T-helper 2 cell treated with Interferon-gamma antibody and Interleukin-4, amounts not matched to agents 5 μg/mL and 100 μg/mL, for 36 hours (primary cell): ENCODE data around the gene ANKMY1.
A peak's percentile ranks its signal among the peaks of the same experiment; 100 is the strongest.

Experiments used
- DNase-seq: peaks from one replicate; pipeline ENCODE4 v3.0.0; 2021; ENCODE audit warnings: low spot score
- H3K27ac Mint-ChIP-seq: one replicate; pipeline ENCODE4 v1.8.0; 2021; ENCODE audit warnings: mild to moderate bottlenecking, mixed read lengths
- H3K27me3 Mint-ChIP-seq: one replicate; pipeline ENCODE4 v1.8.0; 2021; ENCODE audit warnings: low read depth, mixed read lengths
- H3K36me3 Mint-ChIP-seq: one replicate; pipeline ENCODE4 v1.8.0; 2021; ENCODE audit warnings: low read depth, mixed read lengths
- H3K4me1 Mint-ChIP-seq: one replicate; pipeline ENCODE4 v1.8.0; 2021; ENCODE audit warnings: low read depth, mixed read lengths
- H3K4me3 Mint-ChIP-seq: one replicate; pipeline ENCODE4 v1.8.0; 2022; ENCODE audit warnings: mild to moderate bottlenecking, moderate library complexity, mixed read lengths
- H3K9me3 Mint-ChIP-seq: one replicate; pipeline ENCODE4 v1.8.0; 2021; ENCODE audit warnings: mixed read lengths

ANKMY1 gene

DNA sequence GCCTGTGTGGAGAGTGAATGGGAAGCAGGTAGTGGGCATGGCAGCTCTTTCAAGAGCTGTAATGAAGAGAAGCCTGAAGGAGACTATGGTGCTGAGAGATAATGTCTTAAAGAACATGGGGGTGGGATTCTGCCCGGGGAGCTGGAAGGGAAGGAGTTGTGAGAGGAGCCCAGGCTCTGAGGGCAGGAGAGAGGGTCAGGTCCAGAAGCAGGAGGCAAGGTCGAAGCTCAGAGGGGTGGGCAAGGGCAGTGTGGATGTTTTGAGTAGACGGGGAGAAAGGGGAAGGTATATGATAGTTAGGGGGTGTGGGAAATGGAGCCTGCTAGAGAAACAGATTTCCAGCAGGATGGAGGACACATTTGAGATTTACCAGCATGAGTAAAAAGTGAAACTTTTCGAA is 30.9 kb upstream of the ANKMY1 start:
- H3K27me3 Mint-ChIP-seq: no peaks in the 10 kb centered on the region
- no peaks in the 10 kb centered on the region for H3K9me3 Mint-ChIP-seq
- H3K4me1 Mint-ChIP-seq: peaks cover 28% of the 10 kb centered on the region
- DNase-seq: no peak
- H3K4me3 Mint-ChIP-seq: peak overlapping the region; percentile 90
- peaks cover 22% of the 10 kb centered on the region for H3K36me3 Mint-ChIP-seq
- H3K27ac Mint-ChIP-seq: no peak overlapping the region

DNA sequence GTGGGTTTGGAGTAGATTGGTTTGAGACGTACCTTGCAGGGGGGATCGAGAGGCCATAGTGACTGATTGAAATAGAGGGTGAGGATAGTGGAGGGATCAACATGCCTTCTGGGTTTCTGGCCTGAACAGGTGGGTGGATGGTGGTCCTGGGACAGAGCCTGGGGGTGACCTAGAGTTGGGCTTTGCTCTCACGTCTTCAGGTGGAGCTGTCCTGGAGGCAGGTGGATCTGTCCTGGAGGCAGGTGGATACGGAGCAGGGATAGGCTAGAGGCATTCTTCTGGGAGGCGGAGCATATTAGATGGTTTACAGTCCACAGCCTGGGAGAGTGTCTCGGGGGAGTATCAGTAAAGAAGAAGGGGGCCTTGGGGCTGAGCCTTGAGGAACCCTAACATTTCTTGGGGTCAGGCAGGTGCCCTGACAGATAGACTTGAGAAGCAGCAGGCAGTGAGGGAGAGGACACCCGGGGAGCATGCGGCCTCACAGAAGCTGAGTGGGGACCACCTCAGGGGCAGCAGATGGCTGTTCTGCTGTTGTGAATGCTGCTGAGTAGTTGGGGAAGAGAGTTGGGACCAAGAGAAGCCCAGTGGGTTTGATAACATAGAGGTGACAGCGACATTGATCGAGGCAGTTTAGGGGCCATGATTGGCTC is 30.3 kb upstream of the ANKMY1 start:
- H3K27ac Mint-ChIP-seq: peak overlapping the region; percentile 77
- no peaks in the 10 kb centered on the region for H3K9me3 Mint-ChIP-seq
- H3K4me3 Mint-ChIP-seq: peak overlapping the region; percentile 90
- H3K4me1 Mint-ChIP-seq: peaks cover 31% of the 10 kb centered on the region
- no peak for DNase-seq
- H3K36me3 Mint-ChIP-seq: peaks cover 22% of the 10 kb centered on the region
- no peaks in the 10 kb centered on the region for H3K27me3 Mint-ChIP-seq

DNA sequence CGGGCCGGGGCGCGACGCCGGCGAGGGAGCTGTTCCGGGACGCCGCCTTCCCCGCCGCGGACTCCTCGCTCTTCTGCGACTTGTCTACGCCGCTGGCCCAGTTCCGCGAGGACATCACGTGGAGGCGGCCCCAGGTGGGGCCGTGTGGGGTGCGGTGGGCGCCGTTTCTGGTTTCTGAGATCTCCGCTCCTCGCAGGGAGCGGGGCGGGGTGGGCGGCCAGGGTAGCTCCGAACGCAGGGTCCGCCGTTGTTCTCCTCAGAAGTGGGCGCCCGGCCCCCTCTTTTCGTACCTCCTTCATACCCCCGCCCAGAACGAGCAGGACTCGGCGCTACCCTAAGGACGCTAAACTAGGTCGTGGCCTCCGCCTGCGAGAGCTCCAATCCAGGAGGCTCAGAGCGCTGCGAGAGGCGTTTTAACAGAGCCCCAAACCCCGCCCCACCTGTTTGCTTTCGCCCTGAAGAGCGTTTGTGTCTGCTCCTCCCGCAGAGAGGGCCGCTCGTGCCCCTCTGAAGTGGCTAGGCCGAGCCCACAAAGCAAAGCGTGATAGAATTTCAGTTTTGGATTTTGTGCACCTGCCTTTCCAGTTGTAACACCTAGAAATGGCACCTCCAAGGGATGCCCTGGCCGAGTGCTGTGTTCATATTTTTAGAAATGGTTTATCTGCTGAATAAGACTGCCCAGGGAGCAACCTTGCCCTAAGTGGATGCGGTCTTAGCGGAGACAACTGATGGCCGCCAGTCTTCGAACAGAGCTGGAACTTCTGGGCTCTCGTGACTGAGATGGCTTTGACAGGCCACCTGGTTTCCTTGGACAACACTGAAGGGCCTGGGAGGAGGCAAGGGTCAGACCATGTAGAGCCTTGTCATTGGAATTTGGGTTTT is 29.4 kb upstream of the ANKMY1 start:
- H3K9me3 Mint-ChIP-seq: no peaks in the 10 kb centered on the region
- peaks cover 26% of the 10 kb centered on the region for H3K36me3 Mint-ChIP-seq
- H3K27ac Mint-ChIP-seq: peak overlapping the region; percentile 89
- H3K4me1 Mint-ChIP-seq: peaks cover 36% of the 10 kb centered on the region
- no peaks in the 10 kb centered on the region for H3K27me3 Mint-ChIP-seq
- peak overlapping the region; percentile 90 for H3K4me3 Mint-ChIP-seq
- DNase-seq: peak; percentile 51

DNA sequence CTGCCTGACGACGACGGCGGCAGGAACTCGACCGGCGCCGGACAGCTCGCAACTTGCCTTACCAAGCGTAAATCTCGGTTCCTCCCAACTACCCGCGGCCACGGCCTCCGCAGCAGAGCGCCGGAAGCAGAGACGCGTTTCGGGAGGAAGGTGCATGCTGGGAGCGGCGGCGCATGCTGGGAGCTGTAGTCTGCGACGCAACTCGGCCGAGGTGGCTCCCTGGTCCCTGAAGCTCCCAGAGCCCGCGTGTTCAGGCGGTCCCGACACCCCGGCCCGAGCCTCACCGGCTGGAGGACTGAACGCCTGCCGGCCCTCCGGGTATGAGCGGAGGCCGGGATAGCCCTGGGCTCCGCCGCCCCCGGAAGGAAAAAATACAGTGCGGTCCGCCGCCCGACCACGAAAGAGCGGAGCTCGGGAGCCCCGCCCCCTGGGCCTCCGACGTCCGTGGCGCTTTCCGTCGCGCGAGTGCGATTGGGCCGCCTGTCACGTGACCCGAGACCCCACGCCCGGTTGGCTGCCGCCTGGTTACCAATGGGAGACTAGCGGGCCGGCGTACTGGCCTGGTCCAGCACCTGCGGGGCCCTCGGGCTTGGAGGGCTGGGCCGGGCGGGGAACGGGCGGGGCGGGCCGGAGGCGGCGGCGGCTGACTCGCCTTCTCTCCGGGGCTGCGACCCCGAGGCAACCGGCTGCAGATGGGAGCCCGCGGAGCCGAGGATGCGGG is 28.6 kb upstream of the ANKMY1 start, which contains the start of gene CAPN10:
TSS of gene CAPN10 (plus strand) at position 537 of the 721 bp plus-strand sequence. CDS start at position 715, 178 bp downstream.
- H3K27ac Mint-ChIP-seq: peak within 1 kb of the TSS; percentile 89
- peak within 1 kb of the TSS; percentile 95 for H3K4me3 Mint-ChIP-seq
- peaks cover 37% of the 10 kb centered on the region for H3K4me1 Mint-ChIP-seq
- no peaks in the 10 kb centered on the region for H3K9me3 Mint-ChIP-seq
- peak; percentile 99 for DNase-seq
- no peaks in the 10 kb centered on the region for H3K27me3 Mint-ChIP-seq
- peaks cover 28% of the 10 kb centered on the region for H3K36me3 Mint-ChIP-seq

DNA sequence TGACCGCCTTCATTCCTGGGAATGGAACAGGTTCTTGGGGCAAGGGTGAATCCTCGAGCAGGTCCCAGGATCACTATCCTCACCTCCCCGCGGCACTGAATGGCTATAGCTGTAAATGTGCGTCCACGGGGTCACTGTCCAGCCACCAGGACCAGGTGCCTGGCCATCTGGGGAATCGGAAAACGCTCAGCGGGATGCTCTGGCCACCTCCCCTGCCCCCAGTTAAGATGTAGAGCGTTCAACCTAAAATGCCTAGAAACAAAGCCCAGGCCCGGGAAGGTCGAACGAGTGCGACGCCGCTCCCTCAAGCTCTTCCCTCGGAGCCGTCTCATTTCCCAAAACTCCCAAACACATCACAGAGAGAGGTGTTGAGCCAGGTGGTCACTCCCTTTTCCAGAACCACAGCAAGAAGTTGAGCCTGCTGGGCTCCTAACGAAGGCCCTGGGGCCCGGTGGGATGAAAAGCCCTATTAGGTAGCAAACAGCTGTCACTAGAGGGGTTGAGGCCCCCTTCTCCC is 28.0 kb upstream of the ANKMY1 start:
- H3K36me3 Mint-ChIP-seq: peaks cover 26% of the 10 kb centered on the region
- H3K9me3 Mint-ChIP-seq: no peaks in the 10 kb centered on the region
- H3K4me1 Mint-ChIP-seq: peaks cover 37% of the 10 kb centered on the region
- peak overlapping the region; percentile 87 for H3K27ac Mint-ChIP-seq
- no peaks in the 10 kb centered on the region for H3K27me3 Mint-ChIP-seq
- H3K4me3 Mint-ChIP-seq: peak overlapping the region; percentile 95
- DNase-seq: no peak

DNA sequence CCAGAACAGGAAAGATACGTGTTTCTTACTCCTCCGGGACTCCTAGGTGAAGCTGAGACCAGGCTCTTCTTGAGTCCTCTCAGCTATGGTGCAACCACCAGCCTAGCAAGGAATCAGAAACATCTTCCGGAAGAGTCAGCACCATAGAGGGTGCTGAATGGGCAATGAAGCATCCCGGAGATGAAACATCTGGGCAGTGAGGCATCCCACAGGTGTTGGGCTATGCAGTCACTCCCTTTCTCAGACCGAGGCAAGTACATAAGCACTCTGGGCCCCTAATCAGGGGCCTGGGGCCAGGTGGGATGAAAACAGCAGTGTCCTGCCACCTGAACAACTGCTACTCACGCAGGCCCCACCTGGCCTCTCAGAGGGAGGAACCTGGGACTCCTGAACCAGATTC is 27.3 kb upstream of the ANKMY1 start:
- peak overlapping the region; percentile 95 for H3K4me3 Mint-ChIP-seq
- peak overlapping the region; percentile 12 for H3K27ac Mint-ChIP-seq
- DNase-seq: no peak
- no peaks in the 10 kb centered on the region for H3K9me3 Mint-ChIP-seq
- peaks cover 31% of the 10 kb centered on the region for H3K36me3 Mint-ChIP-seq
- no peaks in the 10 kb centered on the region for H3K27me3 Mint-ChIP-seq
- H3K4me1 Mint-ChIP-seq: peaks cover 42% of the 10 kb centered on the region

DNA sequence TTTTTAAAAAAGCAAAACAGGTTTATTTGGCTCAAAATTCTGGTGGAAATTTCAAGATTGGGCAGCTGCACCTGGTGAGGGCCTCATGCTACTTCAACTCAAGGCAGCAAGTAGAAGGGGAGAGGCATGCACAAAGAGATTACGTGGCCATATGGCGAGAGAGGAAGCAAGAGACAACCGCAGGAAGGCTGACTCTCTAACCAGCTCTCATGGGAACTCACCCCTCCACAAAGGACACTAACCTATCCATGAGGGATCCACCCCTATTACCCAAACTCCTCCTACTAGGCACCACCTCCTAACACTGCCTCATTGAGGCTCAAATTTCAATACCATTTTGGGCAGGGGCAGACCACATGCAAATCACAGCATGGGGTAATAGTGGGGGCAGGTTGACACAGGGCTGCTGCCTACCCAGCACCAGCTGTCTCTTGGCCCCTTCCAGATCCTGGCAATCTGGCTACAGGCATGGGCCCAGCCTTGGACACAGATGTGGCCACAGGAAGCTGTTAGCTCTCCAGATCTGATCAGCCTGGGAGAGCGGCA is 26.8 kb upstream of the ANKMY1 start:
- H3K27ac Mint-ChIP-seq: peak overlapping the region; percentile 39
- peaks cover 47% of the 10 kb centered on the region for H3K4me1 Mint-ChIP-seq
- no peaks in the 10 kb centered on the region for H3K27me3 Mint-ChIP-seq
- no peak for DNase-seq
- H3K36me3 Mint-ChIP-seq: peaks cover 36% of the 10 kb centered on the region
- peak overlapping the region; percentile 95 for H3K4me3 Mint-ChIP-seq
- H3K9me3 Mint-ChIP-seq: no peaks in the 10 kb centered on the region

DNA sequence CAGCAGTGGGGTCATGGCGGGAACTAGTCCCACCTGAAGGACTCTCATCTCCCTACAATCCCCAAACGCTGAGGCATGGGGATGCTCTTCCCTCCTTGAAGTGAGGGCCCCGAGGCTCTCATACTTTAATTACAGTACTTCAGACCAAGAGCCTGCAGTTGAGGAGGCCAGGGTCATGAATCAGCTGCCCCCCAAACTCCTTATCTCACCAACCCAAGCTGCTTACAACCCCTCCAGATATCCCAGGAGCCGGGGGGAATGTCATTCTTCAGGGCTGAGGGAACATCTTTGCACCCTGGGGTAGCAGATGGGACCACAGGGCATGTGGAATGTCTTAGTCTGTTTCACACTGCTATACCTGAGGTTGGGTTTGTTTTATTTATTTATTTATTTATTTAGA is 26.0 kb upstream of the ANKMY1 start:
- peaks cover 47% of the 10 kb centered on the region for H3K4me1 Mint-ChIP-seq

DNA sequence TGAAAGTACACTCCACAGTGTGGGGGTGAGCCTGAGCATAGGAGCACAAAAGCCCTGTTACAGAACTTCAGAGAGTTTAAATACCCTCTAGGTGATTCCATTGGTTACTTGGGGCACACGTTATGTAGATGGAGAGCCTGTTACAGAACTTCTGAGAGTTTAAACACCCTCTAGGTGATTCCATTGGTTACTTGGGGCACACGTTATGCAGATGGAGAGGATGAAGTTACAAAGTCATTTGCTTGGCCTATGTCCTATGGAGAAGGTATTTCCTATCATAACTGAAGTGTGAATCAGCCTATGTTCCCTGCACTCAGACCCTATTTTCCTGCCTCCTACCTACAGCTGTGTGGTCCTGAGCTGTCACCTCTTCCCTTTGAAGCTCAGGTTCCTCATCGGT is 25.0 kb upstream of the ANKMY1 start:
- no peaks in the 10 kb centered on the region for H3K9me3 Mint-ChIP-seq
- peaks cover 39% of the 10 kb centered on the region for H3K4me1 Mint-ChIP-seq
- no peaks in the 10 kb centered on the region for H3K27me3 Mint-ChIP-seq
- no peak for DNase-seq
- H3K27ac Mint-ChIP-seq: no peak overlapping the region
- no peak overlapping the region for H3K4me3 Mint-ChIP-seq
- H3K36me3 Mint-ChIP-seq: peaks cover 32% of the 10 kb centered on the region

More for the DNA sequence above, 26.0 kb upstream of the ANKMY1 start:
- H3K36me3 Mint-ChIP-seq: peaks cover 34% of the 10 kb centered on the region
- no peak overlapping the region for H3K4me3 Mint-ChIP-seq
- no peaks in the 10 kb centered on the region for H3K27me3 Mint-ChIP-seq
- DNase-seq: no peak
- no peak overlapping the region for H3K27ac Mint-ChIP-seq
- H3K9me3 Mint-ChIP-seq: no peaks in the 10 kb centered on the region

DNA sequence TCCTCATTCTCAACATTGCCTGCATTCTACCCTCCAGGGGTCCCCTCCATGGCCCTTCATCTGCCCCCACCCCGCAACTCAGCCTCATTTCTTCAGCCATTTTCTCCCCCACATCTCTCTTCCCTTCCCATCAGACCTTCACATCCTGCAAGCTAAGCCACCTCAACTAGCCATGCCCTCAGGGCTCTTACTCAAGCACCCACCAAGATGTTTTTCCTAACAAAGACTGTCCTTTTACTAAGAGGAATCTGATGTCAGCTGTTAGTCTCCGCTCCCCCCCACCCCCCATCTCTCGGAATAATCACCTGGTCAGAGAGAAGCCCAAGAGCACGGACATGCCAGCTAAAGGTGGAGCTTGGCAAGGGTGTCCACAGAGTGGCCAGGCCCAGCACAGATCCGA is 24.0 kb upstream of the ANKMY1 start:
- Mint-ChIP-seq H3K4me1 (peaks cover 35% of the 10 kb centered on the region), H3K27ac (no peak overlapping the region), H3K36me3 (peaks cover 31% of the 10 kb centered on the region), H3K4me3 (no peak overlapping the region), H3K27me3 (no peaks in the 10 kb centered on the region), H3K9me3 (no peaks in the 10 kb centered on the region)
- DNase-seq: no peak

DNA sequence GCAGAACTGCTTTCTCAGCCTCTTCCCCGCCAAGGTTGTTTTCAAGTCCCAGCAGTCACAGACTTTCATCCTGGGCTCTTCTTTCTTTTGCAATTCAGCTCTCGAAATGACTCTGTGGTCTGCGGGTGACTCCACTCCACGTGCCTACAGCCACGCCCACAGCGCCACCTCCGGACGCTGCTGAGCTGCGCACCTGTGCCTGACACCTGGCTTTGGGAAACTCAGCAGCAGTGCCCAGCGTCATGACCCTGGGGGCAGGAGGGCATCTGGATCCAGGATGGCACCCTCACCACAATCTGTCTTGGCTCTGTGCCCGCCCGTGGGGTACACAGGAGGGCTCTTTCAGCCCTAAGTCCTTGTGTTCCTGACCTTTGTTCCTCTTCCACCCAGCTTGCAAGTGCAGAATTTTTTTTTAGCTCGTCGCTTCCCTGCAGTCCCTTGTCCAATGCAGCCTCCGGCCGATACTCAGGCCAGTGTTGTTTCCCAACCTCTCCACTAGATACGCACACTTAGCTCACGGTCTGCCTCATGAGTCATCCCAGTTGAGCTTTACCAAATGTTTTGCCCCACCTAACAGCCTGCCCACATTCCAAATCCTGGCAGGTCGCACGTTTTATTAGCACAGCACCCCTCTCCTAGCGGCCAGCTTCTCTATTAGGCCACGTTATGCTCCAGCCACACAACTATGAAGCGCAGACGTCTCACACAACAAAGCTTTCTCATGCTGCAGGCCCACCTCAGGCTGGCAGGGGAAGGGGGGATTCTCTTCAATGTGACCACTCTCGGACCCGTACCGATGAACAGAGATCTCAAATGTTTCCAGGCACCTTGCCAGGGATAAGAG is 22.2 kb upstream of the ANKMY1 start:
- peak overlapping the region; percentile 7 for H3K4me3 Mint-ChIP-seq
- H3K27ac Mint-ChIP-seq: peak overlapping the region; percentile 62
- H3K9me3 Mint-ChIP-seq: no peaks in the 10 kb centered on the region
- H3K27me3 Mint-ChIP-seq: no peaks in the 10 kb centered on the region
- H3K36me3 Mint-ChIP-seq: peaks cover 40% of the 10 kb centered on the region
- H3K4me1 Mint-ChIP-seq: peaks cover 32% of the 10 kb centered on the region
- DNase-seq: peak; percentile 43

DNA sequence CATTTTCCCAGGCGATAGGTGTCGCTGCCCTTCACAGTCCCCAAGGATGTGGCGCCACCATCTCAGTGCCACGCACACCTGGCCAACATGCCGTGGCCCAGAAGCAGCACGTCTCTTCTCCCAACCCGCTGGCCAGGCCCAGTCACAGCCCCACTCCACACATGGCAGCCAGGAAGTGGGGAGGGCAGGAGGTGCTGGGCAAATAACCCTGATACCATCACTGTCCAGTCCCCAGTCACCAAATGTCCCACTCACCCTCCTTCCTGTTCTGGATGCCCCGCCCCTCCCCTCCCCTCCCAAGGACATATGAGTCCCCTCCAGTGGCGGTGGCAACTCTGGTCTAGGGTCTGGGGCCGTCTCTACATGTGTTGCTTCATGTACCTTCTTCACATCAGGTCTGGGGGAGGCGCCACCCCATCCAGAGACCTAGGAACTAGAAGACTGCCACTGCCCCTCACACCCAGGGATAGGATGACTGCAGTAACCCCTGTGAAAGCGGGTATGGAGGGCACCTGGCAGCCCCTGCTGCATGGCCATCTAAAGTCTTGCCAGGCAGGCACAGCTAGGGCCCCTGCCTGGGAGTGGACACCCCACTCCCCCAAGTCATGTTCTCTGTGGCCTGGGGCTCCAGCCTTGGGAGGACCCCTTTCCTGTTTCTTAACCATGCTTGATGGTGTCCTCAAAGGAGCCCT is 21.4 kb upstream of the ANKMY1 start:
- peak overlapping the region; percentile 63 for H3K27ac Mint-ChIP-seq
- H3K9me3 Mint-ChIP-seq: no peaks in the 10 kb centered on the region
- H3K4me1 Mint-ChIP-seq: peaks cover 24% of the 10 kb centered on the region
- no peak for DNase-seq
- H3K27me3 Mint-ChIP-seq: no peaks in the 10 kb centered on the region
- no peak overlapping the region for H3K4me3 Mint-ChIP-seq
- H3K36me3 Mint-ChIP-seq: peaks cover 39% of the 10 kb centered on the region
